K562 (cell line): ENCODE measurements around the gene CRAT. TPM values are rescaled to one million over a fixed set of nuclear protein-coding genes. Genes with fewer than 3 reads are reported as not detected.

Experiments used
- ATAC-seq: fragments of 200-7000 bp; cut with Tn5 transposase; 3 replicates; pipeline ENCODE4 v1.9.1; 2020; ENCODE audit warnings: moderate library complexity
- BruUV-seq: library from RNA; stranded (reverse); fragments of 400-500 nt; replicated peaks from 2 replicates; lab custom pipeline; 2021; lab: Mats Ljungman, UMichigan
- CTCF ChIA-PET: fragments of 300-600 bp; formaldehyde crosslinking; extraction: SDS; loops from one replicate; lab custom pipeline; 2021; ENCODE audit warnings: low intra/inter-chr PET ratio; lab: Yijun Ruan, JAX
- POLR2A ChIA-PET: fragments of 300-600, 350-650 bp; sonication (Branson Sonifier 250); formaldehyde crosslinking; extraction: SDS; loops from one replicate; lab custom pipeline; 2021; ENCODE audit warnings: antibody characterized with exemption, inconsistent platforms; lab: Yijun Ruan, JAX
- DNase-seq, 4 experiments: peaks; one replicate each; pipeline versions ENCODE4 v3.0.0 to v3.0.0-alpha.2; 2011 to 2018; ENCODE audit warnings: low spot score in 3 of 4, mixed read lengths in 3 of 4; ENCODE audit errors: extremely low read depth in 1 of 4
- FAIRE-seq: peaks from 2 replicates; lab custom pipeline; 2011; peaks lifted over from hg19 to GRCh38; lab: Jason Lieb, UNC
- H2AFZ ChIP-seq: 2 replicates; pipeline ENCODE4 v1.6.0; 2011; ENCODE audit warnings: low read depth, low read length, control low read depth, inconsistent platforms
- H3K27ac ChIP-seq: fragments of 200-600 bp; 3 replicates; pipeline ENCODE4 v1.8.0; 2011; ENCODE audit warnings: low read depth, mild to moderate bottlenecking, control low read depth, inconsistent platforms, low read length, moderate library complexity, mixed read lengths; ENCODE audit errors: extremely low read depth
- H3K27me3 ChIP-seq, 2 experiments: fragments of 300-600 bp in 1 of 2; 2 replicates in 1 of 2; 3 replicates in 1 of 2; pipeline versions ENCODE4 v1.6.0 to v1.8.0; 2011; ENCODE audit warnings: inconsistent platforms in 2 of 2, low read length in 2 of 2, mild to moderate bottlenecking in 1 of 2, mixed read lengths in 1 of 2, moderate library complexity in 1 of 2; ENCODE audit not compliant: control insufficient read depth in 2 of 2, insufficient read depth in 2 of 2
- H3K36me3 ChIP-seq: fragments of 300-600 bp; 3 replicates; pipeline ENCODE4 v1.8.0; 2011; ENCODE audit warnings: mild to moderate bottlenecking, low read length, inconsistent platforms; ENCODE audit not compliant: control insufficient read depth, insufficient read depth
- H3K4me1 ChIP-seq, 2 experiments: fragments of 200-600 bp in 1 of 2; replicated peaks in 1 of 2; 2 replicates in 1 of 2; 3 replicates in 1 of 2; pipeline versions ENCODE4 v1.5.1 to v1.8.0; 2011; ENCODE audit warnings: inconsistent platforms in 2 of 2, low read length in 2 of 2, mild to moderate bottlenecking in 1 of 2, mixed read lengths in 1 of 2, moderate library complexity in 1 of 2; ENCODE audit not compliant: control insufficient read depth in 2 of 2, insufficient read depth in 2 of 2
- H3K4me2 ChIP-seq: 2 replicates; pipeline ENCODE4 v1.6.1; 2011; ENCODE audit warnings: low read length, control low read depth, inconsistent platforms, mixed read lengths; ENCODE audit not compliant: insufficient read depth
- H3K4me3 ChIP-seq: fragments of 200-600 bp; sonication (generic), shearing (Covaris generic); 2 replicates; pipeline ENCODE4 v1.5.1; 2016; ENCODE audit warnings: control low read depth, inconsistent platforms
- H3K79me2 ChIP-seq: fragments of 200-600 bp; 3 replicates; pipeline ENCODE4 v1.8.0; 2011; ENCODE audit warnings: low read length, inconsistent platforms; ENCODE audit not compliant: control insufficient read depth, insufficient read depth
- H3K9ac ChIP-seq, 2 experiments: 2 replicates each; pipeline versions ENCODE4 v1.6.0 to v1.6.1; 2011; ENCODE audit warnings: low read depth in 2 of 2, low read length in 2 of 2, control low read depth in 1 of 2, inconsistent platforms in 1 of 2, mild to moderate bottlenecking in 1 of 2, mixed read lengths in 1 of 2; ENCODE audit not compliant: insufficient read depth in 1 of 2
- H3K9me1 ChIP-seq: one replicate; pipeline ENCODE4 v1.6.0; 2011; ENCODE audit warnings: inconsistent platforms, mild to moderate bottlenecking, low read length, moderate library complexity; ENCODE audit not compliant: control insufficient read depth, insufficient read depth
- H3K9me3 ChIP-seq: replicated peaks from 2 replicates; pipeline ENCODE4 v1.5.1; 2011; ENCODE audit warnings: low read depth, low read length, inconsistent platforms; ENCODE audit not compliant: control insufficient read depth, insufficient read depth
- H4K20me1 ChIP-seq: replicated peaks from 2 replicates; pipeline ENCODE4 v1.6.1; 2011; ENCODE audit warnings: low read length, inconsistent platforms, mixed read lengths; ENCODE audit not compliant: control insufficient read depth, insufficient read depth
- CTBP1 ChIP-seq: fragments of 450-650 bp; IDR thresholded peaks from 2 replicates; pipeline ENCODE4 v1.6.1; 2016; ENCODE audit warnings: borderline replicate concordance
- GATAD2A ChIP-seq: fragments of 450-650 bp; IDR thresholded peaks from 2 replicates; pipeline ENCODE4 v1.6.1; 2017
- HCFC1 ChIP-seq: IDR thresholded peaks from 2 replicates; pipeline ENCODE4 v1.6.1; 2012; ENCODE audit warnings: low read depth, low read length, improper control_type of control experiment
- POLR2G ChIP-seq: fragments of 200-400 bp; formaldehyde crosslinking; IDR thresholded peaks from 2 replicates; pipeline ENCODE4 v1.6.1; 2017; ENCODE audit warnings: low read depth, mild to moderate bottlenecking, antibody characterized with exemption, low read length, moderate library complexity
- SMARCE1 ChIP-seq: fragments of 450-650 bp; IDR thresholded peaks from 2 replicates; pipeline ENCODE4 v1.7.1; 2016; ENCODE audit warnings: mild to moderate bottlenecking
- ZNF766 ChIP-seq: fragments of 200-800 bp; sonication (Bioruptor generic); conservative IDR thresholded peaks from 2 replicates; pipeline ENCODE4 v1.6.1; 2016; ENCODE audit warnings: missing genetic modification characterization, missing compliant biosample characterization
- WGBS: fragments of 100-300 bp; shearing (Covaris generic); methylation state at CpG from one replicate; pipeline ENCODE4 v1.1.6; 2016; ENCODE audit warnings: low coverage, mixed read lengths; ENCODE audit not compliant: insufficient coverage; ENCODE audit errors: missing lambda C conversion rate; 5-methylcytosine and 5-hydroxymethylcytosine counted together
- in situ Hi-C: fragments of 300-500 bp; cut with MboI; formaldehyde crosslinking; loops from 4 replicates; pipeline ENCODE4 v1.15.0; 2018; ENCODE audit warnings: inconsistent platforms, mixed read lengths
- intact Hi-C: fragments of 100-400 bp; cut with micrococcal nuclease; formaldehyde crosslinking; loops from 2 replicates; pipeline ENCODE4 v1.14.2; 2022
- polyA plus RNA-seq, 8 experiments: library from polyadenylated mRNA; depleted of rRNA in 4 of 8; stranded (reverse) in 5 of 8; unstranded in 3 of 8; fragments of >200 nt; fragmentation: Nextera tagmentation in 2 of 8; fragmentation: Illumina TruSeq in 1 of 8; extraction: Ambion mirVana in 2 of 8; extraction: Trizol in 1 of 8; gene quantifications; 2 replicates each; pipeline versions ENCODE4 v1.2.1 to v1.2.3, GENCODE V29; 2011 to 2014; ENCODE audit warnings: inconsistent platforms in 1 of 8, missing spikeins in 1 of 8
- total RNA-seq, 7 experiments: library from RNA; depleted of rRNA in 6 of 7; stranded (reverse); fragments of >200 nt in 6 of 7; fragmentation: Illumina TruSeq in 2 of 7; extraction: Trizol in 2 of 7; gene quantifications; 2 replicates each; pipeline versions ENCODE4 v1.2.1 to v1.2.3, GENCODE V29; 2011 to 2021; ENCODE audit warnings: low replicate concordance in 1 of 7
- TF ChIP-seq, protein P1 (sequence below): fragments of 250-450 bp; sonication (Bioruptor Pico); IDR thresholded peaks from 2 replicates; pipeline ENCODE4 v1.5.0; 2021; ENCODE audit warnings: mild to moderate bottlenecking, borderline replicate concordance
- TF ChIP-seq, protein P2 (sequence below), 2 experiments: IDR thresholded peaks; 2 replicates each; pipeline ENCODE4 v1.6.1; 2011; ENCODE audit warnings: borderline replicate concordance in 1 of 2, control low read depth in 1 of 2, low read depth in 1 of 2, low read length in 1 of 2, mild to moderate bottlenecking in 1 of 2, mixed read lengths in 1 of 2, moderate library complexity in 1 of 2; ENCODE audit not compliant: insufficient read depth in 1 of 2, insufficient read length in 1 of 2, poor library complexity in 1 of 2, severe bottlenecking in 1 of 2; ENCODE audit errors: extremely low read depth in 1 of 2

The CRAT gene
- total and polyA plus RNA-seq, 9 of the 15 experiments (the other 6 are each of a cell fraction or from before 2014, with no cell fraction given): 0.20 to 13.8 (median 5.4) TPM

- ChIA-PET POLR2A (interaction anchor here (0.6 to 1.8 kb wide), 4 partner anchors 21 to 143 kb away, joined by 3 to 6 read pairs (median 4); no protein-coding TSS in a partner anchor), CTCF (no interaction called here)
- Histone ChIP-seq H4K20me1 (no peaks in the 10 kb centered on the region), H3K4me1 (peaks cover 0 to 32% of the 10 kb centered on the region in 2 experiments; a peak in 2 of 5 replicates), H3K27me3 (no peaks in the 10 kb centered on the region), H3K4me2 (no peak overlapping the region), H3K27ac (no peak overlapping the region), H3K9me1 (no peaks in the 10 kb centered on the region), H3K4me3 (no peak overlapping the region), H3K36me3 (peaks cover 18% of the 10 kb centered on the region; the same call in 2 of the 3 replicates), H3K79me2 (no peaks in the 10 kb centered on the region), H2AFZ (no peak overlapping the region), H3K9ac (peak overlapping the region in 1 of 2 experiments; percentile 77; a peak in 2 of 4 replicates), H3K9me3 (no peaks in the 10 kb centered on the region)
- no TSS peak for BruUV-seq
- FAIRE-seq (no peak), DNase-seq (no peak), ATAC-seq (no peak; the same call in 2 of the 3 replicates)
- 65% methylated on average over 20 of the region's 20 CpGs for WGBS
- TF ChIP-seq ZNF766 (CRISPR knock-in tag) (no peak), POLR2G (peak; percentile 47)
- intact Hi-C loops (no loop called here), in situ Hi-C loops (no loop called here)
Measured at GRCh38 chr9:129093602-129094386, 16.8 kb downstream of the CRAT start.

DNA sequence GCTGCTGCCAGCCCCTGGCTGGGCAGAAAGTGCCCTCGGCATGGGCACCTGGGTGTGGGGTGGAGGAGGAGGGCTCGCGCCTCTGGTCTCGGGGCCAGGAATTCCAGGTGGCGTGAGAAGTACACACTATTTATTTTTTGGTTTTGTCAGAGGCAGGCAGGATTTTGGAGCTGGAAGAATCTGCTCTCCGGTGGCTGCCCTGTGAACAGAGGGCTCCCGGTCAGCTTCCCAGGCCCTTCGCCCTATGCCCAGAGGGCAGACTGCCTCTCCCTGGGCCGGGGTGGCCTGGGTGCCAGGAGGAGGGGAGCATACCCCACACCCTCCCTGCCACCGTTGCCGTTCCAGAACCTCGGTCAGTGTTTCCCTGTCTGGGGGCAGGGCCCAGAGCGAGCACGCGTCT is 21.3 kb downstream of the CRAT start:
- in situ Hi-C loops (no loop called here), intact Hi-C loops (no loop called here)
- no peak for DNase-seq
- no peak for ATAC-seq
- Histone ChIP-seq H3K27me3 (no peaks in the 10 kb centered on the region), H3K9me3 (no peaks in the 10 kb centered on the region), H3K36me3 (peaks cover 57% of the 10 kb centered on the region), H3K4me2 (no peak overlapping the region), H3K79me2 (peaks cover 2% of the 10 kb centered on the region; the same call in 1 of the 3 replicates), H2AFZ (no peak overlapping the region), H3K27ac (no peak overlapping the region), H4K20me1 (no peaks in the 10 kb centered on the region), H3K4me3 (no peak overlapping the region), H3K9me1 (no peaks in the 10 kb centered on the region), H3K9ac (no peak overlapping the region), H3K4me1 (peaks cover 0 to 18% of the 10 kb centered on the region in 2 experiments; a peak in 1 of 5 replicates)
- CTCF ChIA-PET: no interaction called here
- POLR2A ChIA-PET: no interaction called here
- 92% methylated on average over 13 of the region's 15 CpGs for WGBS
- no peak for TF ChIP-seq GATAD2A
- TF ChIP-seq, protein P1, sequence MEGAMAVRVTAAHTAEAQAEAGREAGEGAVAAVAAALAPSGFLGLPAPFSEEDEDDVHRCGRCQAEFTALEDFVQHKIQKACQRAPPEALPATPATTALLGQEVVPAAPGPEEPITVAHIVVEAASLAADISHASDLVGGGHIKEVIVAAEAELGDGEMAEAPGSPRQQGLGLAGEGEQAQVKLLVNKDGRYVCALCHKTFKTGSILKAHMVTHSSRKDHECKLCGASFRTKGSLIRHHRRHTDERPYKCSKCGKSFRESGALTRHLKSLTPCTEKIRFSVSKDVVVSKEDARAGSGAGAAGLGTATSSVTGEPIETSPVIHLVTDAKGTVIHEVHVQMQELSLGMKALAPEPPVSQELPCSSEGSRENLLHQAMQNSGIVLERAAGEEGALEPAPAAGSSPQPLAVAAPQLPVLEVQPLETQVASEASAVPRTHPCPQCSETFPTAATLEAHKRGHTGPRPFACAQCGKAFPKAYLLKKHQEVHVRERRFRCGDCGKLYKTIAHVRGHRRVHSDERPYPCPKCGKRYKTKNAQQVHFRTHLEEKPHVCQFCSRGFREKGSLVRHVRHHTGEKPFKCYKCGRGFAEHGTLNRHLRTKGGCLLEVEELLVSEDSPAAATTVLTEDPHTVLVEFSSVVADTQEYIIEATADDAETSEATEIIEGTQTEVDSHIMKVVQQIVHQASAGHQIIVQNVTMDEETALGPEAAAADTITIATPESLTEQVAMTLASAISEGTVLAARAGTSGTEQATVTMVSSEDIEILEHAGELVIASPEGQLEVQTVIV (CRISPR knock-in tag): no peak
- TF ChIP-seq, protein P2, sequence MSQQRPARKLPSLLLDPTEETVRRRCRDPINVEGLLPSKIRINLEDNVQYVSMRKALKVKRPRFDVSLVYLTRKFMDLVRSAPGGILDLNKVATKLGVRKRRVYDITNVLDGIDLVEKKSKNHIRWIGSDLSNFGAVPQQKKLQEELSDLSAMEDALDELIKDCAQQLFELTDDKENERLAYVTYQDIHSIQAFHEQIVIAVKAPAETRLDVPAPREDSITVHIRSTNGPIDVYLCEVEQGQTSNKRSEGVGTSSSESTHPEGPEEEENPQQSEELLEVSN (IDR thresholded peaks at IDR 0.05; ENCODE audit: borderline replicate concordance in 1 of 2, extremely low read depth in 1 of 2, insufficient read depth in 1 of 2, insufficient read length in 1 of 2, low read depth in 1 of 2, low read length in 1 of 2, poor library complexity in 1 of 2, severe bottlenecking in 1 of 2): no peak
- no peak for TF ChIP-seq ZNF766 (CRISPR knock-in tag)
- TF ChIP-seq CTBP1: no peak
- peak; percentile 44; the same call in 1 of the 2 replicates for TF ChIP-seq POLR2G
- TF ChIP-seq SMARCE1: no peak
- TF ChIP-seq HCFC1: no peak
- no TSS peak for BruUV-seq
- FAIRE-seq: no peak
